ENCODE results near the gene HOXA11. TPM values are rescaled to one million over a fixed set of nuclear protein-coding genes. Genes with fewer than 3 reads are reported as not detected.
A peak's percentile ranks its signal among the peaks of the same experiment; 100 is the strongest.

The HOXA11 gene
- total RNA-seq, 1 donor from 2014 or later = not detected

- TF ChIP-seq CTCF (IDR thresholded peaks at IDR 0.05; ENCODE audit: unreplicated experiment) = no peak
- peaks cover 24% of the 10 kb centered on the region for H3K4me1 Mint-ChIP-seq (ENCODE audit: unreplicated experiment)
- no peak overlapping the region for H3K4me3 Mint-ChIP-seq (ENCODE audit: unreplicated experiment)
- H3K9me3 Mint-ChIP-seq (ENCODE audit: unreplicated experiment) = no peaks in the 10 kb centered on the region
- H3K36me3 Mint-ChIP-seq (ENCODE audit: low read depth, unreplicated experiment) = peaks cover 6% of the 10 kb centered on the region
- no peak for DNase-seq (ENCODE audit: low spot score)
- peaks cover 43% of the 10 kb centered on the region for H3K27me3 Mint-ChIP-seq (ENCODE audit: unreplicated experiment)
- no peak overlapping the region for H3K27ac Mint-ChIP-seq (ENCODE audit: unreplicated experiment)
Observed at GRCh38 chr7:27192546-27193334, 7.7 kb upstream of the HOXA11 start.

DNA sequence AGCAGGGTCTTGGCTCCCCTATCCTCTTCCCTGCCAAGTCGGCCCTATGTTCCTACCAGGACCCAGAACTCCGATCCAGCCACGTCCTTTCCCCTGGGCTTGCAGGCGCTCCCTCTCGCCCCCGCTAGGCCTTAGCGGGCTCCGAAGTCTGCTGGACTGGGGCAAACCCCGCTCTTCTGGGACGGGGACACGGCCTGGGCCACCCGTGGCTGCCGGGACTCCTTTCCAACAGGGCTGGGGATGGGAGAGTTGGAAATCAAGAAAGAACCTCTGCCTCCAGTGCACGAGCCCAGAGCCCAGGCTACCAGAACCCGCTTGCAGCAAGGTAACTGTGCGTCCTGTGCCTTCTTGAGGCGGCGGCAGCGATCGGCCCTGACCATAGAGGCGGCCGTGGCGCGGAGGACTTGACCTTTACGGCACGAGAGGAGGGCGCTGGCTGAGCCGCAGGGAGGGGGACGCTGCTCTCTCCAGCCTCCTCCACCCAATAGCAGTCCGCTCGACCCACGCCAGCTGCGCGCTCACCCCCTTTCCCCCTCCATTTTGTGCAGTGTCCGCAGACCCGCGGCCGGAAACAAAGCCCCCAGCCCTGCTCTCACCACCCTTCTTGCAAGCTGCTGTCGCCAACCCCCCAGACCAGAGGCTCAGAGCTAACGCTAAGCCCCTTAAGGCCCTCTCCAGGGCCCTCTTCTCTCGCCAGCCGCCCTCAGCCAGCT lies 7.0 kb upstream of the HOXA11 start:
- Mint-ChIP-seq H3K27me3 (ENCODE audit: unreplicated experiment) (peaks cover 48% of the 10 kb centered on the region), H3K4me3 (ENCODE audit: unreplicated experiment) (peak overlapping the region; percentile 65), H3K27ac (ENCODE audit: unreplicated experiment) (no peak overlapping the region), H3K36me3 (ENCODE audit: low read depth, unreplicated experiment) (peaks cover 6% of the 10 kb centered on the region), H3K9me3 (ENCODE audit: unreplicated experiment) (no peaks in the 10 kb centered on the region), H3K4me1 (ENCODE audit: unreplicated experiment) (peaks cover 29% of the 10 kb centered on the region)
- no peak for TF ChIP-seq CTCF (IDR thresholded peaks at IDR 0.05; ENCODE audit: unreplicated experiment)
- DNase-seq (ENCODE audit: low spot score) = no peak

GRCh38 chr7:27191161-27191731 lies 6.2 kb upstream of the HOXA11 start:
- no peak for TF ChIP-seq CTCF (IDR thresholded peaks at IDR 0.05; ENCODE audit: unreplicated experiment)
- Mint-ChIP-seq H3K27ac (ENCODE audit: unreplicated experiment) (no peak overlapping the region), H3K27me3 (ENCODE audit: unreplicated experiment) (peaks cover 53% of the 10 kb centered on the region), H3K4me1 (ENCODE audit: unreplicated experiment) (peaks cover 29% of the 10 kb centered on the region), H3K4me3 (ENCODE audit: unreplicated experiment) (peak overlapping the region; percentile 51), H3K9me3 (ENCODE audit: unreplicated experiment) (no peaks in the 10 kb centered on the region), H3K36me3 (ENCODE audit: low read depth, unreplicated experiment) (peaks cover 6% of the 10 kb centered on the region)
- no peak for DNase-seq (ENCODE audit: low spot score)

- no peak overlapping the region for H3K27ac Mint-ChIP-seq (ENCODE audit: unreplicated experiment)
- peaks cover 6% of the 10 kb centered on the region for H3K36me3 Mint-ChIP-seq (ENCODE audit: low read depth, unreplicated experiment)
- no peak for TF ChIP-seq CTCF (IDR thresholded peaks at IDR 0.05; ENCODE audit: unreplicated experiment)
- no peak for DNase-seq (ENCODE audit: low spot score)
- H3K9me3 Mint-ChIP-seq (ENCODE audit: unreplicated experiment) = no peaks in the 10 kb centered on the region
- peaks cover 36% of the 10 kb centered on the region for H3K4me1 Mint-ChIP-seq (ENCODE audit: unreplicated experiment)
- H3K4me3 Mint-ChIP-seq (ENCODE audit: unreplicated experiment) = peak overlapping the region; percentile 67
- H3K27me3 Mint-ChIP-seq (ENCODE audit: unreplicated experiment) = peaks cover 62% of the 10 kb centered on the region
Observed at GRCh38 chr7:27189997-27190748, 5.1 kb upstream of the HOXA11 start.
